NCI-H2107 treated with DMSO at 0.1 percent for 48 hours (cell line): ENCODE measurements around the gene CYTH1.

Experiments used
- DNase-seq: peaks from one replicate; lab custom pipeline; 2025; ENCODE audit not compliant: unreplicated experiment; lab: John Stamatoyannopoulos, UW

CYTH1 gene

DNA sequence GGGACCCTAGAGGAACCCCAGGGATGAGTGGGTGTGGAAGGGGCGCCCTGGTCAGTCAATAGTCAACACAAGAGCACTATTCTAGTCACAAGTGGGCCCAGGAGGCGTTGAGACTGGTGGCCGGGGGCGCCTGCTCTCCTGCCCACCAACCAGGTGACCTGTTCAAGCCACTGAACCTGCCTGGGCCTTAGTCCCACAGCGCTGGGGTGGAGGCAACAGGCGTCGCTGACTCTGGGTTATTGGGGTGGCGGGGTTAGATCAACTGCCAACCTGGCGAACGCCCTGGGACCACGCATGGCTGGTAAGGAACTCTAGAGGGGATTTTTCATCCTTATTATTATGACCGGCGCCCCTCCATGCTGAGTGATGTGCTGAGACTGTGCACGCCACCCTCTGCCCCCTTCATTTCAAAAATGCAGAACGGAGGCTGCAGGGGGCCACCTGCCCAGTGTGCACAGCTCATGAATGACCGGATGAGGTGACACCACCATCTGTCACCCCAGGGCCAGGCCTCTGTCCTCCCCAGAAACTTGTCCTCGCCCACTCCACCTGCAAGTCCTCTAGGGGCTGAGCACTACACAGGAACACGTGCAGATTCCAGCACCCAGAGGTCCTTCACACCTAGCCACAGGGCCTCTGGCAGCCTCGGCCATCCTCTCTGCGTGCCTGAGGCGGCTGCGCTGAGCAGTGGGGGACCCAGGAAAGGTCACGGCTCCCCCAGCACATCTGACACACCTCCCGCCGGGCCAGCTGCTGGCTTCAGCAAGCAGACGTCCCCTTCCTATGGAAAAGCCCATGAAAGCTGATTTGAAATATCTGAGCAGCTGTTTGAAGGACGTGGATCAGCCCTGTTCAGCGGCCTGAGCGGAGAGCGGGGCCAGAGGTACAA, 153.3 kb downstream of the CYTH1 start:
- no peak for DNase-seq

DNA sequence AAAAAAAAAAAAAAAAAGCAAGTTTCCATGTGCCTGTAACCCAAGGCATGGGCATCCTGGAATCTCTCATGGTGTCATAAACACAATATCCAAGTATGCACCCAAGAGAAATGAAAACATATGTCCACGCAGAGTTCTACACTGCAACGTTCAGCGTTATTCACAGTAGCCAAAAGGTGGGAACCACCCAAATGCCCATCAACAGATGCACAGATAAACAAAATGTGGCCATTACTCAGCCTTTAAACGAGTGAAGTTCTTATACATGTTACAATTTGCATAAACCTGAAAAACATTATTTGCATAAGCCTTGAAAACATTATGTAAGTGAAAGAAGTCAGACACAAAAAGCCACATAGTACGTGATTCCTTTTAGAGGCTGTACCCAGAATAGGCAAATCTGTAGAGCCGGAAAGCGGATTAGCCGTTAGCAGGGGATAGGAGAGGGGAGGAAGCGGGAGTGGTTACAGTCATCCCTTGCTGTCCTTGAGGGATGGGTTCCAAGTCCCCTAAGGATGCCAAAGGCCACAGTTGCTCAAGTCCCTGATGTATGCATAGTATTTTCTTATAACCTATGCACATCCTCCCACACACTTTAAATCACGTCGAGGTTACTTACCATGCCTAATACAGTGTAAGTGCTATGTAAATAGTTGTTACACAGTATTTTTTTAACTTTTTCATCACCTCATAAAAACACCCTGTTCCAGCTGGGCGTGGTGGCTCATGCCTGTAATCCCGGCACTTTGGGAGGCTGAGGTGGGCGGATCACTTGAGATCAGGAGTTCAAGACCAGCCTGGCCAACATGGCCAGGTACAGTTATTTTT, 157.5 kb downstream of the CYTH1 start:
- DNase-seq, result no peak
